Measurements from ENCODE around the gene PLCL2. TPM values are rescaled to one million over a fixed set of nuclear protein-coding genes. Genes with fewer than 3 reads are reported as not detected.

Gene PLCL2
- total RNA-seq, 1 experiment from 2014 or later: 3.0 TPM

- in situ Hi-C loops (cut with HindIII; ENCODE audit: low pct_unique_long_range_greater_than_20kb, low sequenced_read_pairs): no loop called here
- ChIA-PET POLR2A (no interaction called here), CTCF (no interaction called here)
- intact Hi-C loops (cut with micrococcal nuclease; ENCODE audit: unreplicated experiment): no loop called here
- DNase-seq (ENCODE audit: low read depth, low spot score): no peak
- Histone ChIP-seq H3K36me3 (ENCODE audit: control insufficient read depth, insufficient read depth, low read length) (no peaks in the 10 kb centered on the region), H3K9me3 (ENCODE audit: control insufficient read depth, insufficient read depth, low read depth, low read length) (no peaks in the 10 kb centered on the region), H3K4me3 (ENCODE audit: low read depth in 2 of 2, low read length in 2 of 2) (no peak overlapping the region), H3K27me3 (ENCODE audit: control insufficient read depth, insufficient read depth, low read length) (no peaks in the 10 kb centered on the region), H3K4me1 (ENCODE audit: control insufficient read depth, insufficient read depth, low read length) (no peaks in the 10 kb centered on the region), H3K27ac (ENCODE audit: low read length) (no peak overlapping the region)
- no peak for TF ChIP-seq REST (IDR thresholded peaks at IDR 0.05; ENCODE audit: insufficient read depth in 1 of 2, low read depth in 2 of 2, low read length in 1 of 2)
- TF ChIP-seq TCF7L2 (IDR thresholded peaks at IDR 0.05; ENCODE audit: low read depth, low read length): no peak
- TF ChIP-seq CTCF (IDR thresholded peaks at IDR 0.05): no peak
- no peak for TF ChIP-seq POLR2AphosphoS5 (IDR thresholded peaks at IDR 0.05; ENCODE audit: low read depth, low read length)
- TF ChIP-seq SIN3A (IDR thresholded peaks at IDR 0.05; ENCODE audit: borderline replicate concordance, insufficient read depth, low read depth, low read length): no peak
- no TSS peak for BruUV-seq (replicated peaks)
- ATAC-seq: no peak
Observed at GRCh38 chr3:16985608-16986007, 100.9 kb downstream of the PLCL2 start.

GRCh38 chr3:16987141-16987540, 102.4 kb downstream of the PLCL2 start:
- no TSS peak for BruUV-seq (replicated peaks)
- ATAC-seq (no peak), DNase-seq (ENCODE audit: low read depth, low spot score) (no peak)
- Histone ChIP-seq H3K27ac (ENCODE audit: low read length) (no peak overlapping the region), H3K4me3 (ENCODE audit: low read depth in 2 of 2, low read length in 2 of 2) (no peak overlapping the region), H3K27me3 (ENCODE audit: control insufficient read depth, insufficient read depth, low read length) (no peaks in the 10 kb centered on the region), H3K9me3 (ENCODE audit: control insufficient read depth, insufficient read depth, low read depth, low read length) (no peaks in the 10 kb centered on the region), H3K4me1 (ENCODE audit: control insufficient read depth, insufficient read depth, low read length) (no peaks in the 10 kb centered on the region), H3K36me3 (ENCODE audit: control insufficient read depth, insufficient read depth, low read length) (no peaks in the 10 kb centered on the region)
- intact Hi-C loops (cut with micrococcal nuclease; ENCODE audit: unreplicated experiment) (no loop called here), in situ Hi-C loops (cut with HindIII; ENCODE audit: low pct_unique_long_range_greater_than_20kb, low sequenced_read_pairs) (no loop called here)
- CTCF ChIA-PET: no interaction called here
- TF ChIP-seq CTCF (IDR thresholded peaks at IDR 0.05): no peak
- no peak for TF ChIP-seq SIN3A (IDR thresholded peaks at IDR 0.05; ENCODE audit: borderline replicate concordance, insufficient read depth, low read depth, low read length)
- no peak for TF ChIP-seq TCF7L2 (IDR thresholded peaks at IDR 0.05; ENCODE audit: low read depth, low read length)
- POLR2A ChIA-PET: no interaction called here

Measured in Panc1 (cell line).